Measurements from ENCODE around the gene CENPE.

The CENPE gene

DNA sequence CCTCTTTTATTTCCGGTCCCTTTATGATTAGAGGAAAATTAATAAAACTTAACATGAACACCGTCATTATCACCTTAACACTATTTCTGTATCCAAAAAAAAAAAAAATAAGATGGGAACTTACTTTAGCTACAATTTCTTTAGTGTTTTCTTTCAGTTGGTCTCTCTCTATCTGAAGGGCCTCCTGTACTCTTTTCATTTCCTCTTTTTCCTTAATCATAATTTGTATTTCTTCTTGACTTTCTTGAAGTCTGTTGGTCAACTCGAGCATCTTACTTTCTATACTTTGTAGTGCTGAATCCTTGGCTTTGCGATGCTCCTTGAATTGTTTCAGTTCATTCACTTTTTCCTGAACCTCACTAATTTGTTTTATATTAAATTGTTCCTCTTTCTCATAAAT, 53.2 kb downstream of the CENPE start:
- H3K4me3 ChIP-seq (ENCODE audit: low read depth, low read length) = no peak overlapping the region
- TF ChIP-seq MAX (IDR thresholded peaks at IDR 0.05; ENCODE audit: low read depth, low read length) (no peak), MYC (IDR thresholded peaks at IDR 0.05; ENCODE audit: low read depth, low read length) (no peak), POLR2A (IDR thresholded peaks at IDR 0.05; ENCODE audit: extremely low read depth, insufficient read length) (no peak)
- TF ChIP-seq, protein P1, sequence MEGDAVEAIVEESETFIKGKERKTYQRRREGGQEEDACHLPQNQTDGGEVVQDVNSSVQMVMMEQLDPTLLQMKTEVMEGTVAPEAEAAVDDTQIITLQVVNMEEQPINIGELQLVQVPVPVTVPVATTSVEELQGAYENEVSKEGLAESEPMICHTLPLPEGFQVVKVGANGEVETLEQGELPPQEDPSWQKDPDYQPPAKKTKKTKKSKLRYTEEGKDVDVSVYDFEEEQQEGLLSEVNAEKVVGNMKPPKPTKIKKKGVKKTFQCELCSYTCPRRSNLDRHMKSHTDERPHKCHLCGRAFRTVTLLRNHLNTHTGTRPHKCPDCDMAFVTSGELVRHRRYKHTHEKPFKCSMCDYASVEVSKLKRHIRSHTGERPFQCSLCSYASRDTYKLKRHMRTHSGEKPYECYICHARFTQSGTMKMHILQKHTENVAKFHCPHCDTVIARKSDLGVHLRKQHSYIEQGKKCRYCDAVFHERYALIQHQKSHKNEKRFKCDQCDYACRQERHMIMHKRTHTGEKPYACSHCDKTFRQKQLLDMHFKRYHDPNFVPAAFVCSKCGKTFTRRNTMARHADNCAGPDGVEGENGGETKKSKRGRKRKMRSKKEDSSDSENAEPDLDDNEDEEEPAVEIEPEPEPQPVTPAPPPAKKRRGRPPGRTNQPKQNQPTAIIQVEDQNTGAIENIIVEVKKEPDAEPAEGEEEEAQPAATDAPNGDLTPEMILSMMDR (IDR thresholded peaks at IDR 0.05; ENCODE audit: low read depth, low read length) = no peak
- no peak for DNase-seq (ENCODE audit: low read depth)

GRCh38 chr4:103137446-103137827, 60.7 kb downstream of the CENPE start:
- H3K4me3 ChIP-seq (ENCODE audit: low read depth, low read length) = no peak overlapping the region
- no peak for DNase-seq (ENCODE audit: low read depth)
- TF ChIP-seq MYC (IDR thresholded peaks at IDR 0.05; ENCODE audit: low read depth, low read length) = no peak
- TF ChIP-seq POLR2A (IDR thresholded peaks at IDR 0.05; ENCODE audit: extremely low read depth, insufficient read length) = no peak
- no peak for TF ChIP-seq MAX (IDR thresholded peaks at IDR 0.05; ENCODE audit: low read depth, low read length)
- TF ChIP-seq, protein P1 (IDR thresholded peaks at IDR 0.05; ENCODE audit: low read depth, low read length) = no peak

- H3K4me3 ChIP-seq (ENCODE audit: low read depth, low read length) = no peak overlapping the region
- DNase-seq (ENCODE audit: low read depth) = no peak
- TF ChIP-seq MAX (IDR thresholded peaks at IDR 0.05; ENCODE audit: low read depth, low read length) (no peak), POLR2A (IDR thresholded peaks at IDR 0.05; ENCODE audit: extremely low read depth, insufficient read length) (no peak), MYC (IDR thresholded peaks at IDR 0.05; ENCODE audit: low read depth, low read length) (no peak)
- TF ChIP-seq, protein P1 (IDR thresholded peaks at IDR 0.05; ENCODE audit: low read depth, low read length) = no peak
These were observed 61.3 kb downstream of the CENPE start for GRCh38 chr4:103136671-103137445.

- TF ChIP-seq, protein P1 (IDR thresholded peaks at IDR 0.05; ENCODE audit: low read depth, low read length) = no peak
- no peak for TF ChIP-seq MYC (IDR thresholded peaks at IDR 0.05; ENCODE audit: low read depth, low read length)
- no peak for TF ChIP-seq POLR2A (IDR thresholded peaks at IDR 0.05; ENCODE audit: extremely low read depth, insufficient read length)
- TF ChIP-seq MAX (IDR thresholded peaks at IDR 0.05; ENCODE audit: low read depth, low read length) = no peak
- DNase-seq (ENCODE audit: low read depth) = no peak
- H3K4me3 ChIP-seq (ENCODE audit: low read depth, low read length) = no peak overlapping the region
These were observed 69.0 kb downstream of the CENPE start for GRCh38 chr4:103129174-103129573.

- no peak overlapping the region for H3K4me3 ChIP-seq (ENCODE audit: low read depth, low read length)
- no peak for TF ChIP-seq MYC (IDR thresholded peaks at IDR 0.05; ENCODE audit: low read depth, low read length)
- TF ChIP-seq, protein P1 (IDR thresholded peaks at IDR 0.05; ENCODE audit: low read depth, low read length) = no peak
- no peak for TF ChIP-seq POLR2A (IDR thresholded peaks at IDR 0.05; ENCODE audit: extremely low read depth, insufficient read length)
- no peak for DNase-seq (ENCODE audit: low read depth)
These were observed 72.0 kb downstream of the CENPE start for GRCh38 chr4:103126126-103126525.

Measured in NB4 (cell line).